Hepatocyte (in vitro differentiated cells): ENCODE data around the gene EXD3.

ENCODE experiments used
- EZH2 ChIP-seq: fragments of 200-600 bp; sonication (generic); IDR thresholded peaks from 2 replicates; pipeline ENCODE4 v1.6.1; 2016; ENCODE audit warnings: antibody characterized with exemption, mild to moderate bottlenecking, borderline replicate concordance
- EZH2phosphoT487 ChIP-seq: fragments of 200-600 bp; sonication (generic); IDR thresholded peaks from one replicate; pipeline ENCODE4 v1.6.1; 2018; ENCODE audit warnings: antibody characterized with exemption, mild to moderate bottlenecking, low read depth, moderate library complexity; ENCODE audit not compliant: unreplicated experiment, severe bottlenecking
- TF ChIP-seq, protein P1 (sequence below): fragments of 200-600 bp; sonication (generic); IDR thresholded peaks from 2 replicates; pipeline ENCODE4 v1.5.1; 2016; ENCODE audit warnings: antibody characterized with exemption, mild to moderate bottlenecking; ENCODE audit not compliant: poor library complexity

GRCh38 chr9:137272241-137273094 is 150.5 kb downstream of the EXD3 start:
- TF ChIP-seq, protein P1, sequence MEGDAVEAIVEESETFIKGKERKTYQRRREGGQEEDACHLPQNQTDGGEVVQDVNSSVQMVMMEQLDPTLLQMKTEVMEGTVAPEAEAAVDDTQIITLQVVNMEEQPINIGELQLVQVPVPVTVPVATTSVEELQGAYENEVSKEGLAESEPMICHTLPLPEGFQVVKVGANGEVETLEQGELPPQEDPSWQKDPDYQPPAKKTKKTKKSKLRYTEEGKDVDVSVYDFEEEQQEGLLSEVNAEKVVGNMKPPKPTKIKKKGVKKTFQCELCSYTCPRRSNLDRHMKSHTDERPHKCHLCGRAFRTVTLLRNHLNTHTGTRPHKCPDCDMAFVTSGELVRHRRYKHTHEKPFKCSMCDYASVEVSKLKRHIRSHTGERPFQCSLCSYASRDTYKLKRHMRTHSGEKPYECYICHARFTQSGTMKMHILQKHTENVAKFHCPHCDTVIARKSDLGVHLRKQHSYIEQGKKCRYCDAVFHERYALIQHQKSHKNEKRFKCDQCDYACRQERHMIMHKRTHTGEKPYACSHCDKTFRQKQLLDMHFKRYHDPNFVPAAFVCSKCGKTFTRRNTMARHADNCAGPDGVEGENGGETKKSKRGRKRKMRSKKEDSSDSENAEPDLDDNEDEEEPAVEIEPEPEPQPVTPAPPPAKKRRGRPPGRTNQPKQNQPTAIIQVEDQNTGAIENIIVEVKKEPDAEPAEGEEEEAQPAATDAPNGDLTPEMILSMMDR, result no peak
- TF ChIP-seq EZH2 (no peak), EZH2phosphoT487 (no peak)
